Type B pancreatic cell (in vitro differentiated cells): ENCODE results near the gene RASGEF1C. TPM values are rescaled to one million over a fixed set of nuclear protein-coding genes. Genes with fewer than 3 reads are reported as not detected.
A peak's percentile ranks its signal among the peaks of the same experiment; 100 is the strongest.
"Not testable (repeated sequence)": the region's sequence is repeated elsewhere in the genome, so short reads cannot be mapped to it uniquely, and the experiment has no call there.

Experiments used
- DNase-seq: peaks from one replicate; pipeline ENCODE4 v3.0.0; 2021; ENCODE audit warnings: mixed read lengths; ENCODE audit not compliant: unreplicated experiment; ENCODE audit errors: extremely low spot score
- H3K27ac Mint-ChIP-seq: 2 replicates; pipeline ENCODE4 v1.8.0; 2021; ENCODE audit warnings: mild to moderate bottlenecking, mixed read lengths
- H3K27me3 Mint-ChIP-seq: 2 replicates; pipeline ENCODE4 v1.8.0; 2021; ENCODE audit warnings: mixed read lengths
- H3K36me3 Mint-ChIP-seq: 2 replicates; pipeline ENCODE4 v1.8.0; 2021; ENCODE audit warnings: mixed read lengths
- H3K4me1 Mint-ChIP-seq: one replicate; pipeline ENCODE4 v1.8.0; 2021; ENCODE audit warnings: mixed read lengths; ENCODE audit not compliant: unreplicated experiment
- H3K4me3 Mint-ChIP-seq: 2 replicates; pipeline ENCODE4 v1.8.0; 2021; ENCODE audit warnings: mild to moderate bottlenecking, mixed read lengths
- H3K9me3 Mint-ChIP-seq: 2 replicates; pipeline ENCODE4 v1.8.0; 2021; ENCODE audit warnings: mixed read lengths
- total RNA-seq: library from RNA; stranded (reverse); gene quantifications from 2 replicates; pipeline ENCODE4 v1.2.1, GENCODE V29; 2021; ENCODE audit warnings: low replicate concordance
- TF ChIP-seq, protein P1 (sequence below): fragments of 200-600 bp; sonication (generic); conservative IDR thresholded peaks from 2 replicates; pipeline ENCODE4 v1.5.0; 2021; ENCODE audit warnings: antibody characterized with exemption, mild to moderate bottlenecking

Gene RASGEF1C
- total RNA-seq, 1 donor from 2014 or later = 0.77 TPM

DNA sequence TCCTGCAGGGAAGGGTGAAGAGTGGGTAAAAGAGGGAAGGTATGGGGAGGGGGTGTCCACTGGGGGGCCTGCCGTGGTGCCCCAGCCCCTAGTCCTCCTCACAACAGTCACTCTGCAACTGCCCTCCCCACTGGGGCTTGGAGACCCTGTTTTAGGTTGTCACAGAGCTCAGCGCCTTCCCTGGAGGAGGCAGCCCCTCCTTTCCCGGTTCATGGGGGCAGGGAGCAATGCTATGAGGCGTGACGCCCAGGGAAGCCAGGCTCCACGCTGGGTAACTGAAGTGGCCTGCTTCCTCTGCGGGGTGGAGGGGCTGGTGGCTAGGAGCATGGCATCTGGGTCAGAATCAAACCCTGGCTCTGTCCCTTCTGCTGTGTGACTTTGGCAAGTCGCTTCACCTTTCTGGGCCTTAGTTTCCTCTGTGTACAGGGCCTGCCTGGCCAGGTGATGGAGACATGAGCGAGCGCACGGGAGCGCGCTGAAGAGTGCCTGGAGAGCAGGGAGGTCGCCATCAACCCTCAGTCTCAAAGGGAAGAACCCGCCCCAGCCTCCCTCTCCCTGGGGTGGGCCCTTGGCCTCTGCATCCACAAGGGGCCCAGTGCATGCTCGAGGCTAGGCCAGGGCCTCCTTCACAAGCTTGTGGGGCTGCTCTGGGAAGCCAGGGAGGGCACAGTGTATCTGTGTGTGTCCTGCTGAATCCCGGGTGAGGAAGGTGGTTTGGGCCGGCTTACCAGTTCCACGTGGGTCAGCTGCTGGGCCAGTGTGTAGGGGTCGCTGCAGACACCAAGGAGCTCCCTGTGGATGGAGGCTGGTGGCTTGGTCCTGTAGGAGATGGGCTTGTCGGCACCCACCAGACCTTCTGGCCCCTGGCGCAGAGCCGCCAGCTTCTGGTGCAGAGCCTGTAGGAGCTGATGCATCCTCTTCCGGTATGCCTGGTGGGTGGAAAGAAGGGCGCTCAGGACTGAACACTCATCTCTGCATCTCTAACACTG lies 81.0 kb downstream of the RASGEF1C start:
- Mint-ChIP-seq H3K27me3 (peaks cover 6% of the 10 kb centered on the region), H3K36me3 (no peaks in the 10 kb centered on the region), H3K4me3 (no peak overlapping the region), H3K27ac (no peak overlapping the region), H3K4me1 (no peaks in the 10 kb centered on the region), H3K9me3 (peaks cover 5% of the 10 kb centered on the region)
- peak; percentile 66 for DNase-seq
- TF ChIP-seq, protein P1, sequence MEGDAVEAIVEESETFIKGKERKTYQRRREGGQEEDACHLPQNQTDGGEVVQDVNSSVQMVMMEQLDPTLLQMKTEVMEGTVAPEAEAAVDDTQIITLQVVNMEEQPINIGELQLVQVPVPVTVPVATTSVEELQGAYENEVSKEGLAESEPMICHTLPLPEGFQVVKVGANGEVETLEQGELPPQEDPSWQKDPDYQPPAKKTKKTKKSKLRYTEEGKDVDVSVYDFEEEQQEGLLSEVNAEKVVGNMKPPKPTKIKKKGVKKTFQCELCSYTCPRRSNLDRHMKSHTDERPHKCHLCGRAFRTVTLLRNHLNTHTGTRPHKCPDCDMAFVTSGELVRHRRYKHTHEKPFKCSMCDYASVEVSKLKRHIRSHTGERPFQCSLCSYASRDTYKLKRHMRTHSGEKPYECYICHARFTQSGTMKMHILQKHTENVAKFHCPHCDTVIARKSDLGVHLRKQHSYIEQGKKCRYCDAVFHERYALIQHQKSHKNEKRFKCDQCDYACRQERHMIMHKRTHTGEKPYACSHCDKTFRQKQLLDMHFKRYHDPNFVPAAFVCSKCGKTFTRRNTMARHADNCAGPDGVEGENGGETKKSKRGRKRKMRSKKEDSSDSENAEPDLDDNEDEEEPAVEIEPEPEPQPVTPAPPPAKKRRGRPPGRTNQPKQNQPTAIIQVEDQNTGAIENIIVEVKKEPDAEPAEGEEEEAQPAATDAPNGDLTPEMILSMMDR = no peak

DNA sequence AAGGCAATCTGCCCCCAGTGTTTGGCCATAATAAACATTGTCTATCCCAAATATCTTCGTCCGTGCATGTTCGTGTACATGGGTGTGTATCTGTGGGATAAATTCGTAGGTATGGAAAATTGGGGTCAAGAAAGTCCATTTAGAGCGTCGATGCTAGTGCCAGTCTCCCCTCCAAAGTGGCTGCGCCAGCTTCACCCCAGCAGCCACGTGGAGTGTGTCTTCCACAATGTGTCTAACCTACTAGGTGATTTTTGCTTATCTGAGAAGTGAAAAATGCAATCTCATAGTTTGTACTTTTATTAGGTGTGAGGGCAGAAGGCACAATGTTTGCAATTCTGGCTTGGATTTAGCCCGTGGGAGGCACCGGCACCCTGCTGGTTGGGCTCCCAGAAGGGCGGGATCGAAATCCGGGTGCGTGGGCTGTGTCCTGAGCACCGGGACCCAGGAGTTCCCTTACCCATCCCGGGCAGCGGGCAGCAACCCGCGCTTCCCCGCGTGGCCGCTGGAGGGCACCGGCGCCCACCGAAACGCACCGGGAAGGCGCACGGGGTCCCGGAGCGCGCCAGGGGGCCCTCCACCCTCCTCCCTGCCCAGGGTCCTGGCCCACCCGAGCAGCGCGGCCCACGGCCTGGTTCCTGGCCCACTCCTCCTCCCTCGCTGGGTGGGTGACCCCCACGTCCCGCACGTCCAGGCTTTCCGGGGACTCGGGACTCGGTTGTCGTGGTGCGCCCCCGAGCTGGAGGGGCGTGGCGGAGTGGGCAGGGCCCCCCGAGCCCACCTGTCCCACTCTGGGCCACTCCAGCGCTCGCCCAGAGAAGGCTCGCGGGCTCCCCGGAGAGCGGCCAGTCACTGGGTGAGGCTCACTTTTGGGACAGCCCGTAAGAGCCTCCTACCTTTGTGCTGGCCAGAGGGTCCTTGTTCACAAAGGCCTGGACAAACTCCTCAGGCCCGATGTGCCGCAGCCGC lies 82.0 kb downstream of the RASGEF1C start:
- TF ChIP-seq, protein P1 = peak; percentile 88
- H3K27me3 Mint-ChIP-seq = peaks cover 6% of the 10 kb centered on the region
- peaks cover 5% of the 10 kb centered on the region for H3K9me3 Mint-ChIP-seq
- no peaks in the 10 kb centered on the region for H3K36me3 Mint-ChIP-seq
- no peak overlapping the region for H3K4me3 Mint-ChIP-seq
- H3K4me1 Mint-ChIP-seq = no peaks in the 10 kb centered on the region
- DNase-seq = peak; percentile 68
- H3K27ac Mint-ChIP-seq = no peak overlapping the region

DNA sequence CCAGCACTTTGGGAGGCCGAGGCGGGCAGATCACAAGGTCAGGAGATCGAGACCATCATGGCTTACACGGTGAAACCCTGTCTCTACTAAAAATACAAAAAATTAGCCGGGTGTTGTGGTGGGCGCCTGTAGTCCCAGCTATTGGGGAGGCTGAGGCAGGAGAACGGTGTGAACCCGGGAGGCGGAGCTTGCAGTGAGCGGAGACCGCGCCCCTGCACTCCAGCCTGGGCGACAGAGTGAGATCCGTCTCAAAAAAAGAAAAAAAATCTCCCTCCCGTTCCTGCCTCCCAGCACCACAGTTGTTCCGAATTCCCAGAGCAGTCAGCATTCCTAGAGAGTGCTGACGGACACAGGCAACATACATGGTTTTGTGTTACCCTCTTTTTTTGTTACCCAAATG lies 82.9 kb downstream of the RASGEF1C start:
- not testable (repeated sequence) for H3K27me3 Mint-ChIP-seq, H3K9me3 Mint-ChIP-seq, H3K4me1 Mint-ChIP-seq, H3K27ac Mint-ChIP-seq, H3K4me3 Mint-ChIP-seq, H3K36me3 Mint-ChIP-seq
- DNase-seq = peak; percentile 34

DNA sequence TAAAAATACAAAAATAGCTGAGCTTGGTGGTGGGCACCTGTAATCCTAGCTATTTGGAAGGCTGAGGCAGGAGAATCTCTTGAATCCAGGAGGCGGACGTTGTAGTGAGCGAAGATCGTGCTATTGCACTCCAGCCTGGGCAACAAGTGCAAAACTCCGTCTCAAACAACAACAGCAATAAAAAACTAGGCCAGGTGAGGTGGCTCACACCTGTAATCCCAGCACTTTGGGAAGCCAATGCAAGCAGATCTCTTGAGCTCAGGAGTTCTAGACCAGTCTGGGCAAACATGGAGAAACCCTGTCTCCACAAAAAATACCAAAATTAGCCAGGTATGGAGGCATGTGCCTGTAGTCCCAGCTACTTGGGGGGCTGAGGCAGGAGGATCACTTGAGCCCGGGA lies 84.3 kb downstream of the RASGEF1C start:
- not testable (repeated sequence) for H3K4me1 Mint-ChIP-seq, H3K36me3 Mint-ChIP-seq, H3K27ac Mint-ChIP-seq, H3K9me3 Mint-ChIP-seq, H3K4me3 Mint-ChIP-seq, H3K27me3 Mint-ChIP-seq
- DNase-seq = peak; percentile 45

DNA sequence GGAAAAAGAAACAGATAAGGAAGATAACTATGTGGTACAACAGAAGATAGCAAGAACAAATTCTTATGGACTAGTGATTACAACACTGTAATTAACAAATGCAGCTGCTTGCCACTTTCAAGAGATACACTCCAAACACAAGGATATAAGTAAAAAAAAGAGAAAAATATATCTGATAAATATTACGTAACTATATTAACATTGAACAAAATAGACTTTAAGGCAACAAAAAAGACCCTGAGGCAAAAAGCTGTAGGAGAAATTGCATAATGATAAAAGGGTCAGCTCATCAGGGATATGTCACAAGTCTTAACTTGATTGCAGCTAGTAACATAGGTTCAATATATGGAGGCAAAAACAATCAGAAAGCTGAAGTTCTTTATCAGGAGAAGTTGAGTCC lies 86.1 kb downstream of the RASGEF1C start:
- H3K27ac Mint-ChIP-seq = no peak overlapping the region
- DNase-seq = no peak
- TF ChIP-seq, protein P1 = no peak

DNA sequence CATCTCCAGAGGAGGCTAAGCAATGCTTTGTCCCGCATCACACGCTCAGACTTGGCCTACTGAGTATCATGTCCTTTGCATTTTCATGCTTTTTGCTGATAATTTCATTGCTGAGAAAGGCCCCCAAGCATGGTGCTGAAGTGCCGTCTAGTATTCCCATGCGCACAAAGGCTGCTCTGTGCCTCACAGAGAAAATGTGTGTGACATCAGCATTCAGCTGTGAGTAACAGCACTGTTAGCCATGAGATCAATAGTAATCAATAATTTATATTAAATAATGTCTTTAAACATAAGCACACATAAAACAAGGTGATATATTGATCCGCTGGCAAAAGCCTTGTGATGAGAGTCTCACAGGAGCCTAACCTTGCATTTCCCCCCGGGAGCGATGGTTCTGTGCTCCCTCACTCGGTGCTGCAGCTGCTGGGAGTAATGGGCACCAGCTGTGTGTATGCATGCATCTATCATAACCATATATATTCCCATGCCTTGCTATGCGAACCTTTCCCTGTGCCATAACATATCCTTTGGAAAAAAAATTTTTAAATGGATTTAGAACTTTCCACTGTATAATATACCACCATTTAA lies 87.1 kb downstream of the RASGEF1C start:
- H3K27me3 Mint-ChIP-seq = peaks cover 6% of the 10 kb centered on the region
- H3K9me3 Mint-ChIP-seq = peaks cover 5% of the 10 kb centered on the region
- peaks cover 10% of the 10 kb centered on the region for H3K4me1 Mint-ChIP-seq
- H3K4me3 Mint-ChIP-seq = no peak overlapping the region
- TF ChIP-seq, protein P1 = no peak
- DNase-seq = peak; percentile 39
- H3K27ac Mint-ChIP-seq = no peak overlapping the region
- no peaks in the 10 kb centered on the region for H3K36me3 Mint-ChIP-seq

More for the DNA sequence above, 86.1 kb downstream of the RASGEF1C start:
- no peak overlapping the region for H3K4me3 Mint-ChIP-seq
- H3K4me1 Mint-ChIP-seq = peaks cover 3% of the 10 kb centered on the region
- no peaks in the 10 kb centered on the region for H3K36me3 Mint-ChIP-seq
- peaks cover 5% of the 10 kb centered on the region for H3K9me3 Mint-ChIP-seq
- H3K27me3 Mint-ChIP-seq = peaks cover 6% of the 10 kb centered on the region
